Measurements from ENCODE around the gene JPT1.
"Not testable (repeated sequence)": the region's sequence is repeated elsewhere in the genome, so short reads cannot be mapped to it uniquely, and the experiment has no call there.

Gene JPT1, protein sequence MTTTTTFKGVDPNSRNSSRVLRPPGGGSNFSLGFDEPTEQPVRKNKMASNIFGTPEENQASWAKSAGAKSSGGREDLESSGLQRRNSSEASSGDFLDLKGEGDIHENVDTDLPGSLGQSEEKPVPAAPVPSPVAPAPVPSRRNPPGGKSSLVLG

DNA sequence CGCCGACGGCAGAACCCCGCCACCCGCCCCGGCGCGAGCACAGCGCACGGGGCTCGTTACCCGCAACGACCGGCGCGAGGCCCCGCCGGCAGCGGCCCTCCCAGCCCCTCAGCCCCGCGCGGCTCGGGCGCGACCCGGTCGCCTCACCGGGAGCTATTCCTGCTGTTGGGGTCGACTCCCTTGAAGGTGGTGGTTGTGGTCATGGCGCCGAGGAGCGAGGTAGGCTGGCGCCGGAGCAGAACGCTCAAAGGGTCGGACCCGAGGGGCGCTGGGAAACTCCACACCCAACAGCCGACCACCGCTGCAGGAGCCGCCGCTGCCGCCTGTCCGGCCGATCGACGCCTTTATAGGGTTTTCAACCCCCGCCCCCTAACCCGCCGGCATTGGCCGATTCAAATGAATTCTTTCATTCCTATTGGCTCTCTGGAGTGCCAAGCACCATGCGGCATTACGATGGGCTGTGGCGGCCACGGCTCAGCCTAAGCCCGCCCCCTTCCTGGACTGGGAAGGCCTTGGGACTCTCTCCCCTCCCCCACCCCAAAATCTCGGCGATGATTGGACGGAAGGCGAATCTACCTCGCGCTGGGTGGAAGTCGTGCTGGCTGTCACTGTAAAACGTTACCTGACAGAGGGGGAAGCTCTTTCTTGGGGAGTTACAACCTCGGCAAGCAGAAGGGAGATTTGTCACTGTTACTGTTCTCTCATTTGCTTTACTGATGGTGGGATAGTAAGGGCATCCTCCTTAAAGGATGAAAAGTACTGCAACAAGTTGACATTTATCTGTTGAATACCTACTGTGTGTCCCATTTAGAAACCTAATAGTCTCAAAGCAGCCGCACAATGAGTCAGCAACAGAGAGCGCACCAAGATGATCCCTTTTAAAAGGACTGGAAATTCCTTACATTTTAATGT lies at the start of gene JPT1:
JPT1 (minus strand) TSS at position 318 of the 912 bp plus-strand sequence; CDS start at position 203, 115 bp downstream.
- peak; percentile 96 for DNase-seq (ENCODE audit: low read depth, low spot score)
- peak within 1 kb of the TSS; percentile 63 for H3K27ac ChIP-seq

DNA sequence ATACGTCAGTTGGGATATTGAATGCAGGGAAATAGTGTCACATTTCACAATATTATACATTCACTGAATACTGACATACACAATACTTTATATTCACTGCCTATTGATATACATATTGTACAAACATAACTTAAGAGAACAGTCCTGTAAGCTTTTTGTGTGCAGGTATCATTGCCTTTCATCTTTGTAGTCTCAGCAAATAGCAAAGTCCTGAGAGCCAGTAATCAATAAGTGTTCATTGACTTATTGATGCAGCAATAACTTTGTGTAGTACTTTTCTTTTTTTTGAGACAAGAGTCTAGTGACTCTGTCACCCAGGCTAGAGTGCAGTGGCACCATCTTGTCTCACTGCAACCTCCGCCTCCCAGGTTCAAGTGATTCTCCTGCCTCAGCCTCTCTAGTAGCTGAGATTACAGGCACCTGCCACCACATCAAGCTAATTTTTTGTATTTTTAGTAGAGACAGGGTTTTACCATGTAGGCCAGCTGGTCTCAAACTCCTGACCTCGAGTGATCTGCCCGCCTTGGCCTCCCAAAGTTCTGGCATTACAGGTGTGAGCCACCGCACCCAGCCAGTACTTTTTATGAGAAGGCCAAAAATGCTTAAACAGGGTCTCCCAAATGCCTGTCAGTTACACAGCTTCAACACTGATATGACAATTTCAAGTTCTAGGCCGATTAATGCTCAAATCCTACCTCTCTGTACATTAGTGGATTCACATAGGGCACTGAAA lies 45.7 kb upstream of the JPT1 start:
- no peak overlapping the region for H3K27ac ChIP-seq
- no peak for DNase-seq (ENCODE audit: low read depth, low spot score)

DNA sequence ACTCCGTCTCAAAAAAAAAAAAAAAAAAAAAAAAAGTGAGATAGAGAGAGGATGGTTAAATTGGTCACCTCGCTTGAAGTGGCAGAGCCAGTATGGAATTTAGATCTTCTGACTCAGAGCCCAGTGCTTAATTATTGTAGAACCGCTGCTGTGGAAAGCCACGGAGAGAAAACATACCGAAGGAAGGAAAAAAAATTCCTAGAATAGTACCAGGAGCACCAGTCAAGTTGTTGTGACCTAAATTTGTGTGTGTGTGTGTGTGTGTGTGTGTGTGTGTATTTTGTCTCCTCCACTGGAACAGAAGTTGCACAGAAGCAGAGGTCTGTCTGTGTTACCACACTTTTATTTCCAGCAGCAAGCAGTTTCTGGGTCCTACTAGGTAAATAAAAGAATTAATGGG lies 40.6 kb upstream of the JPT1 start:
- H3K27ac ChIP-seq: no peak overlapping the region
- DNase-seq (ENCODE audit: low read depth, low spot score): no peak

DNA sequence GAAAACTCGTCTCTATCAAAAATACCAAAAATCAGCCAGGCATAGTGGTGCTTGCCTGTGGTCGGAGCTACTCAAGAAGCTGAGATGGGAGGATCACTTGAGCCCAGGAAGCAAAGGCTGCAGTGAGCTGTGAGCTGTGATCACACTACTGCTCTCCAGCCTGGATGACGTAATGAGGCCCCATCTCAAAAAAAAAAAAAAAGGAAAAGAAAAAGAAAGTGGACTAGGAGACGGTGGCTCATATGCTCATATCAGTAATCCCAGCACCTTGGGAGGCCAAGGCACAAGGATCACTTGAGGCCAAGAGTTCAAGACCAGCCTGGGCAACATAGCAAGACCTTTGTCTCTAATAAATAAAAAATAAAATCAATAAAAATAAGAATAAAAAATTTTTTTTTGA lies 37.3 kb upstream of the JPT1 start:
- H3K27ac ChIP-seq: no peak overlapping the region
- no peak for DNase-seq (ENCODE audit: low read depth, low spot score)

DNA sequence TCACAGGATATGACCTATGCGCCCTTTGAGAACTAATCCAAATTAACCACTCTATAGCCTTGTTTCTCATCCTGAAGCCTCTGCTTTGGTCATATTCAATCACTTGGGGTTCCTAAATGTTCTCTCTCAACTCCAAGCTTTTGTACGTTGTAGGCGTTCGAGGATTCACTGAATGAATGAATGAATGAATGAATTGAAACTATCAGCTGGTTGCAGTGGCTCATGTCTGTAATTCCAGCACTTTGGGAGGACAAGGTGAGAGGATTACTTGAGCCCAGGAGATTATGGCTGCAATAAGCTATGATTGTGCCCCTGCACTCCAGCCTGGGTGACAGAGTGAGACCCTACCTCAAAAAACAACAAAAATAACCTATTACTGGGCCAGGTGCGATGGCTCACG lies 34.3 kb upstream of the JPT1 start:
- no peak for DNase-seq (ENCODE audit: low read depth, low spot score)
- no peak overlapping the region for H3K27ac ChIP-seq

DNA sequence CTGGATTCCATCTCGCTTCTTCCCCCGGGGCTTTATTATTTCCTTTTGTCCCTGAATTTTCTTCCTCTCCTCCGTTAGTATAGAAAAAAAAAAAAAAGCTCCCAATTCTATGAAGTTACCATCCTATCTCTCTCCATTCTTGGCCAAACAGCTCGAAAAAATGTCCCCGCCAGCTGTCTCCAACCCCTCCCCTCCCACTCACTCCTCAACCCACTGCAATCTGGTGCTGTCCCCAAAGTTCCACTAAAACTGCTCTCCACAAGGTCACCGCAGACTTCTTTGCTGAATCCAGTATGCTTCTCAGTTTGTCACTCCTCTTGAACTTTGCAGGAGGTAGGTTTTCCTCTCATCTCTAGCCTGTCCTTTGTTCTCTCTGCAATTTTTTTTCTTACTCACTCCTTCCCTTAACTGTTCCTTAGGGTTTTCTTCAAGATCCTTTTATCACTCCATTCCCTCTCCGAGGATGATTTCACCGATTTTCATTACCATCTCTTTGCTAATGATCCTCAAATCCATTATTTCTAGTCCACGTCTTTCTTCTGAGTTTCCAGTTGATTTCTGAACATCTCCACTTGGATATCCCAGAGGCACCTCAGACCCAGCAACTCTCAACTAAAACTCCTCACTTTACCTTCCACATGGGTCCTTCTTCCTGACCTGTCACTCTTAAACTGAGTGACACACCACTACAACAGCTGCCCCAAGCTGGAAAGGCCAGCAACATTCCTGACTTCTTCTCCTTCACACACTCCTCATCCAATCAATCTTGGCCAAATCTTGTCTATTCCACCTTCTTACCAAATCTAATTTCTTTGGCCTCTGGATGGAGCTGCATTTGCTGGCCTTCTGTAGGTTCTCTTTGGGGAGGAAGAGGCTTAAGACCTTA lies 29.9 kb upstream of the JPT1 start:
- no peak for DNase-seq (ENCODE audit: low read depth, low spot score)
- H3K27ac ChIP-seq: no peak overlapping the region

DNA sequence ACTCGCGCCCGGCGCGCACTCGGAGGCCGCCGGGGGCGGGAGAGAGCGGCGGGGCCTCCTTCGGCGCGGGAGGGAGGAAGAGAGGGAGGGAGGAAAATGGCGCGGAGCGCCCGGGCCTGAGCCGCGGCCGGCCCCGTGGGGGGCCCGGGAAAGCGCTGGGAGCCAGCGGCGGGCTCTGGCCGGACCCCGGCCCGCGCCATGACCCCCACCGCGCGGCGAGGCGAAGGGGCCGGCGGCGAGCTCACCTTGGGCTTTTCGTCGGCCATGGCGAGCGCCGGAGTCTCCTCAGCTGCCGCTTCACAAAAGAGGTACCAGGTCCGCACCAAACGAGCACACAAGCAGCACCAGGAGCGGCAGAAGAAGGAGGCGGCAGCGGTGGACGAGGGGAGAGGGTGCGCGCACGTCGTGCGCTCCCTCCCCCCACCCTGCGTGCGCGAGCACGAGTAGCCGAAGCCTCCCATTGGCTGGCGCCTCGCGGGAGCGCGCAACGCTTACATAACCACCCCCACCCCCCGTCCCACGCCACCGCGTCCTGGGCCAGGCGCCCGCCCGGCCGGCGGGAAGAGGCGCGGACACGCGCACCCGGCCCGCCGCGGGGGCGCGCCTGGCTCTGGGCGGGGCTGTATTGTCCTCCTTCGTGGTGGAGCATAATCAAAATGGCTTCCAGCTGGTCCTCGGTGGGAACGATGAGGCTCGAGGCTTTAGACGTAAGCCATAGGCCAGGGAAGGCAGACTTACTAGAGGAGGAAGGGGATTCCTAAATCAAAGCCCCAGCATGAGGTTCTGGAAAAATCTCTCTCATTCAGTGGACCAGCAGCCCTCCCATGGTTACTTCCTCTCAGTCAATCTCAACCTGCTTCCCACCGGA lies 28.5 kb upstream of the JPT1 start, which contains the start of gene SUMO2:
SUMO2 (minus strand) TSS at position 391 of the 868 bp plus-strand sequence; CDS start at position 266, 125 bp downstream.
- peak within 1 kb of the TSS; percentile 94 for H3K27ac ChIP-seq

DNA sequence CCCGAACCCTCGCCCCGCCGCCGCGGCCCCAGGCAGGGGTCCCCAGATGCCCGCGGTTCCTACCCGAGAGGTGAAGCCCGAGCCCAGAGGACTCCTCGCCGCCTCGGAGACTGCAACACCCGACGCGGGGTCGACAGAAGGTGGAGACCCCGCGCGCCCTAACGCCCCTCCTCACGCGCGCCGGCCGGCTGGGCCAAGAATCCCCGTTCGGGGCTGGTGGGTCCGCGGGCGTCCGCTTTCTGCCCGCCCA lies 27.9 kb upstream of the JPT1 start:
- DNase-seq (ENCODE audit: low read depth, low spot score): no peak
- H3K27ac ChIP-seq: peak overlapping the region; percentile 94

More for the DNA sequence above, 28.5 kb upstream of the JPT1 start, which contains the start of gene SUMO2:
- DNase-seq (ENCODE audit: low read depth, low spot score): peak; percentile 81

DNA sequence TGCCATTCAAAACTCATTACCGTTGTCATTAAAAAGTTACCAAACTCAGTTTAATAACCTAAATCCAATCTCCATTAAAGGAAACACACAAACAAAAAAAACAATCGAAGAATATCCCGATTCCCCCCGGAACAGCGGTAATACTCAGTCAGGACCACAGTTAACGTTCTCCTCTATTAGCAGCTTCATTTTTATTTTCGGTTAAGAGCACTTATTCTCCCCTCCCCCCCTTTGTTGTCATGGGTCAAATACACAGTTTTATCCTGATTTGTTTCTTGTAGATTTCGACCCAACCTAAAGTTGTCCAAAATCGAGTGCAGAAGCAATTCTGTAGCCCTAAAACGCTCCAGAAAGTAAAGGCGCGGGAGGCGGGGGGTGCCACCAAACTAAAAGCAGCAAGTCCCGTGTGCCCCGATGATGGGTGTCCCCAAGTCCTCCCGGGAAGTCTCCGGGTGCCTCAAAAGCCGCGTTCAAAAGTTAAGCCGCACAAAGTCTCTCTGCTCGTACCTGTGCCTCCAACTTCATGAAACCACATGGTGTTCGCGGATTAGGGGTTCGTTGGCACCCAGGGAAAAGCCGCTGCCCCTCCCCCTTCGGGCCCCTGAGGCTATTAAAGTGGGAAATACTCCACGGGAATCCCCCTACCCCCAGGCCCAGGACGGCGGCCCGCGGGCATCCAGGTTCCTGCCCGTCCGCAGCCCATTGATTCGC lies 27.5 kb upstream of the JPT1 start:
- DNase-seq (ENCODE audit: low read depth, low spot score): no peak
- H3K27ac ChIP-seq: peak overlapping the region; percentile 94

DNA sequence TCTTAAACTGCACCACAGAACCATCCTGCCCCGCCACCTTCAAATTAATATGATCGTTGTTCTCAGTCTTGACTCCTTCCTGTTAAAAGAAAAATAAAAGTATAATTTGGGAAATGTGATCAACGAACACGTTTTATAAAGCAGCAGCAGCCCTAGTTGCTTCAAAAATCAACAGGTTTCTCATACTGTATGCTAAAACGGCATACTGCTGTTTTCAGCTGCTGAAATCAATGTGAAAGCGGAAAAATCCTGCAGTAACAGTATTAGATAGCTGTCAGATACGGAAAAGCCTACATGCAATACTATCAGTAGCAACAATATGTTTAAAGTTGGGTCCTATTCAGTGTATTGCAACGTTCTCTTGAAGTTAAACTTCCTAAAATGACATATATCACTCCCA lies 26.8 kb upstream of the JPT1 start:
- H3K27ac ChIP-seq: no peak overlapping the region
- no peak for DNase-seq (ENCODE audit: low read depth, low spot score)

DNA sequence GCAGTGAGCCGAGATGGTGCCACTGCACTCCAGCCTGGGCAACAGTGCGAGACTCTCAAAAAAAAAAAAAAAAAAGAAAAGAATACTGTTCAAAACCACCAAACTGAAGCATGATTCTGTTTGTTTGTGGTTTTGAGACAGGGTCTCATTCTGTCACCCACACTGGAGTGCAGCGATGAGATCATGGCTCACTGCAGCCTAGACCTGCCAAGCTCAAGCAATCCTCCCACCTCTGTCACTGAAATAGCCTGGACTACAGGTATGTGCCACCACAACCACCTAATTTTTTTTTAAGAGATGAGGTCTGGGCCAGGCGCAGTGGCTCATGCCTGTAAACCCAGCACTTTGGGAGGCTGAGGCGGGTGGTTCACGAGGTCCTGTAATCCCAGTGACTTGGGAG lies 24.1 kb upstream of the JPT1 start:
- DNase-seq (ENCODE audit: low read depth, low spot score): no peak
- H3K27ac ChIP-seq: no peak overlapping the region

DNA sequence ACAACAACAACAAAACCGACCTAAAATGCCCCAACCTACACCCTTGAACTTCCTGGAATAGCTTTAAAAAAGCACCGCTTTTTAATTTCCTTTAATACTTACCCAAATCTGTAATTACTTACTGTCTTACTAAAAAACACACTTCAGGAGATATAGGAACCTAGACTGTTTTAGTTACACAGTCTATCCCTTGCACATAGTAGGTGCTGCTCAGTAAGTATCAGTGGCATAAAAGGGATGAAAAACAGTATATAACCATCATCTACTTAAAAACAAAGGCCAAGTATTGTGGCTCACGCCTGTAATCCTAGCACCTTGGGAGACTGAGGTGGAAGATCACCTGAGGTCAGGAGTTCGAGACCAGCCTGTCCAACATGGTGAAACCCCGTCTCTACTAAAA lies 22.3 kb upstream of the JPT1 start:
- H3K27ac ChIP-seq: no peak overlapping the region
- DNase-seq (ENCODE audit: low read depth, low spot score): no peak

DNA sequence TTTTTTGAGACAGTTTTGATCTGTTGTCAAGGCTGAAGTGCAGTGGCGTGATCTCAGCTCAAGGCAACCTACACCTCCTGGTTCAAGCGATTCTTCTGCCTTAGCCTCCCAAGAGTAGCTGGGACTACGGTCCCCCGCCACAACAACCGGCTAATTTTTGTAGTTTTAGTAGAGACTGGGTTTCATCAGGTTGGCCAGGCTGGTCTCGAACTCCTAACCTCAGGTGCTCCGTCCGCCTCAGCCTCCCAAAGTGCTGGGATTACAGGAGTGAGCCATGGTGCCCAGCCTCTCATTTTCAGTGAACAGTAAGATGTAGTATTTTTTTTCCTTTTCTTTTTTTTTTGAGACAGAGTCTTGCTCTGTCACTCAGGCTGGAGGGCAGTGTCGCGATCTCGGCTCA lies 20.7 kb upstream of the JPT1 start:
- no peak for DNase-seq (ENCODE audit: low read depth, low spot score)
- H3K27ac ChIP-seq: no peak overlapping the region

DNA sequence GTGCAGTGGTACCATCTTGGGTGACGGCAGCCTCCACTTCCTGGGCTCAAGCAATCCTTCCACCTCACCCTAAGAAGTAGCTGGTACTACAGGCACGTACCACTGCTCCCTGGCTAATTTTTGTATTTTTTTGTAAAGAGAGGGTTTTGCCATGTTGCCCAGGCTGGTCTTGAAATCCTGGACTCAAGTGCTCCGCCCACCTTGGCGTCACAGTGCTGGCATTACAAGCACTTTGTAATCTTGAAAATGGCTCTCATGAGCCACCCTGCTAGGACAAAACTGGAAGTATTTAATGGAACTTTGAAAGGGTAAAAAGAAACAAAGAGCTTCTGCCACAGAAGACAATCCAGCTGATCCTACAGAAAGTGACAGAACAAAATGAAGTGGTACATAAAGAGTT lies 19.2 kb upstream of the JPT1 start:
- H3K27ac ChIP-seq: peak overlapping the region; percentile 2
- DNase-seq (ENCODE audit: low read depth, low spot score): no peak

DNA sequence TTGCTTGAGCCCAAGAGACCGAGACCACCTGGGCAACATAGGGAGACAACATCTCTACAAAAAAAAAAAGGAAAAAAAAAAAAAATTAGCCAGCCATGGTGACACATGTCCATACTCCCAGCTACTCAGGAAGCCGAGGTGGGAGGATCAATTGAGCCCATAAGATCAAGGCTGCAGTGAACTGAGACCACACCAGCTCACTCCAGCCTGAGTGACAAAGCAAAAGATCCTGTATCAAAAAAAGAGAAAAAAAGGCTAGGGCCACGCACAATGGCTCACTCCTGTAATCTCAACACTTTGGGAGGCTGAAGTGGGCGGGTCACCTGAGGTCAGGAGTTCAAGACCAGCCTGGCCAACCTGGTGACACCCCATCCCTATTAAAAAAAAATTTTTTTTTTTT lies 14.7 kb upstream of the JPT1 start:
- H3K27ac ChIP-seq: no peak overlapping the region
- no peak for DNase-seq (ENCODE audit: low read depth, low spot score)

DNA sequence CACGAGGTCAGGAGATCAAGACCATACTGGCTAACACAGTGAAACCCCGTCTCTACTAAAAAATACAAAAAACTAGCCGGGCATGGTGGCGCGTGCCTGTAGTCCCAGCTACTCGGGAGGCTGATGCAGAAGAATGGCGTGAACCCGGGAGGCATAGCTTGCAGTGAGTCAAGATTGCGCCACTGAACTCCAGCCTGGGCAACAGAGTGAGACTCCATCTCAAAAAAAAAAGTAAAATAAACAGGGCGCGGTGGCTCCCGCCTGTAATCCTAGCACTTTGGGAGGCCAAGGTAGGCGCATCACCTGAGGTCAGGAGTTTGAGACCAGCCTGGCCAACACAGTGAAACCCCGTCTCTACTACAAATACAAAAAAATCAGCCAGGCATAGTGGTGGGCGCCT lies 10.3 kb upstream of the JPT1 start:
- not testable (repeated sequence) for DNase-seq (ENCODE audit: low read depth, low spot score)

DNA sequence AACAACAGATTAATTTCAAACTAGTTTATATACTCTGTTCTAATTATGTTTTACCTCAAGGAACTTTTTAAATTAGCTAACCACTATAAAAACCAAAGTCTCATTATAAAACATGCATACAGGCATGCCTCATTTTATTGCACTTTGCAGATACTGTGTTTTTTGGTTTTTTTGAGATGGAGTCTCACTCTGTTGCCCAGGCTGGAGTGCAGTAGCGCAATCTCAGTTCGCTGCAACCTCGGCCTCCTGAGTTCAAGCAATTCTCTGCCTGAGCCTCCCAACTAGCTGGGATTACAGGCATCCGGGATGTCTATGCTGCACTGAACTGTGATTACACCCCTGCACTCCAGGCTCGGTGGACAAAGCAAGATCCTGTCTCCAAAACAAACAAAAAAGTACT lies 8.8 kb upstream of the JPT1 start:
- no peak overlapping the region for H3K27ac ChIP-seq
- DNase-seq (ENCODE audit: low read depth, low spot score): no peak

More for the DNA sequence above, 10.3 kb upstream of the JPT1 start:
- not testable (repeated sequence) for H3K27ac ChIP-seq

DNA sequence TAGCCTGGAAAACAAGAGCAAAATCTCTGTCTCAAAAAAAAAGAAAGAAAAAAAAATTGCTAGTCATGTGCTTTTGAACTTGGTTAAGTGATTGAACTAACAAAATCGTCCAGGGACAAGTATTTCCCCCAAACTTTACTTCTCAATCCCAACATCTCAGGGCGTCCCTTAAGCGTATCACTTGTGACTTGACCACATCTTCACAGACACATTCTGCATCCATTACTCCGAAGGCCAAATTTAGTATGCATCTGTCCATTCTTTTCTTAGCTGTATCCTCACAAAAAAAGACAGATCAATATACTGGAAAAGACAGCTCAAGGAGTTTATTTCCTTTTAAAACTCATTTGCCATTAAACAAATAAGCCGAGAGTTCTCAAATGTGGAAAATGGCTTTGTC lies 5.9 kb upstream of the JPT1 start:
- no peak for DNase-seq (ENCODE audit: low read depth, low spot score)
- peak overlapping the region; percentile 93 for H3K27ac ChIP-seq

Data from epithelial cell of prostate (primary cell).